Left ventricle myocardium inferior (tissue), 1 donor: ENCODE measurements around the gene GDPD3. TPM values are rescaled to one million over a fixed set of nuclear protein-coding genes. Genes with fewer than 3 reads are reported as not detected.
"Not testable (repeated sequence)": the region's sequence is repeated elsewhere in the genome, so short reads cannot be mapped to it uniquely, and the experiment has no call there.

Experiments
- DNase-seq: peaks from one replicate; pipeline ENCODE4 v3.0.0-alpha.2; 2020
- H3K27ac ChIP-seq: fragments of 200-600 bp; replicated peaks from 2 replicates; pipeline ENCODE4 v1.8.0; 2021
- H3K27me3 ChIP-seq: fragments of 200-600 bp; 2 replicates; pipeline ENCODE4 v1.8.0; 2021; ENCODE audit warnings: low read depth
- H3K36me3 ChIP-seq: fragments of 200-600 bp; 2 replicates; pipeline ENCODE4 v1.8.0; 2021
- H3K4me1 ChIP-seq: fragments of 200-600 bp; 2 replicates; pipeline ENCODE4 v1.8.0; 2021
- H3K4me3 ChIP-seq: fragments of 200-600 bp; 2 replicates; pipeline ENCODE4 v1.8.0; 2021; ENCODE audit warnings: mild to moderate bottlenecking, moderate library complexity
- H3K9me3 ChIP-seq: fragments of 200-600 bp; replicated peaks from 2 replicates; pipeline ENCODE4 v1.8.0; 2021
- intact Hi-C: fragments of 100-400 bp; cut with micrococcal nuclease; formaldehyde crosslinking; loops from one replicate; pipeline ENCODE4 v1.11.0; 2022
- total RNA-seq: library from RNA; stranded (reverse); fragmentation: NEBNext Ultra II Directional; extraction: Animal tissue kit (Norgen Biotek cat#: 25700); gene quantifications from one replicate; pipeline ENCODE4 v1.2.1, GENCODE V29; 2021
- TF ChIP-seq, protein P1 (sequence below): fragments of 200-600 bp; IDR thresholded peaks from 2 replicates; pipeline ENCODE4 v1.8.0; 2021; ENCODE audit warnings: antibody characterized with exemption, mild to moderate bottlenecking, borderline replicate concordance
- donor health status: DM: no; HTN: yes; CAD: no; lungs with severe emphysema.

GDPD3 gene
- total RNA-seq, 1 donor from 2014 or later, result 2.3 TPM

DNA sequence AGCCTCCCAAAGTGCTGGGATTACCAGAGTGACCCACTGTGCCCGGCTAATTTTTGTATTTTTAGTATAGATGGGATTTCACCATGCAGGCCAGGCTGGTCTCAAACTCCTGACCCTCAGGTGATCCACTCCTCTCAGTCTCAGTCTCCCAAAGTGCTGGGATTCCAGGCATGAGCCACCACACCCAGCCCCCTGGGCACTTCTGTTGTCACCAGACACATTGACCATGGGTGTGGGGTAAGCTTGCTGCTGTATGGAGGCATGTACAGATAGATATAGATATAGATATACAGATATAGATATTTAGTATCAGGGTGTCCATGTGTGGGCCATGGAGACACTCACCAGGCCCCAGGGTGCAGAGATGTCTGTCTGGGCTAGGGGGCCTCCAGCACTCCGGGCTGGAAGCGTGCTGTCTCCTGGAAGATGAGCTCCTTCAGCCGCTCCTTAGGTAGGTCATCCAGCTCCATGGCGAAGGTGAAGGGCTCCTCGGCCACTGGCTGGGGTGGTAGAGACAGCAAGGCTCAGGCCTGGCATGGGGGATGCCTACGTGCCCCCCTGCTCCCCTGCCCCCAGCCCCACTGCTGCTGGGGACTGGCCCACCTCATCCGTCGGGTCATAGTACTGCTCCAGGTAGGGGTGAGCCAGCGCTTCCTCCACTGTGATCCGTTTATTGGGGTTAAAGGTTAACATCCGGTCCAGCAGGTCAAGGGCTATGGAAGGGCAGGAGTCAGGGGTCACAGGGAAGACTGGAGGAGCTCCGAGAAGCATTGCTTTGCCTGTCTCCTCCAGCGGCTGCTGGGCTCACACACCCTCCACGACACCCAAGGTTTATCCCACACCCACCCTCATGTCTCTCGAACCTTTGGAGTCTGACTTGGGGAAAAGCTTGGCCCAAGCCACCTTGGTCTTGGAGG is 3.2 kb upstream of the GDPD3 start:
- H3K27me3 ChIP-seq, result no peaks in the 10 kb centered on the region
- TF ChIP-seq, protein P1, sequence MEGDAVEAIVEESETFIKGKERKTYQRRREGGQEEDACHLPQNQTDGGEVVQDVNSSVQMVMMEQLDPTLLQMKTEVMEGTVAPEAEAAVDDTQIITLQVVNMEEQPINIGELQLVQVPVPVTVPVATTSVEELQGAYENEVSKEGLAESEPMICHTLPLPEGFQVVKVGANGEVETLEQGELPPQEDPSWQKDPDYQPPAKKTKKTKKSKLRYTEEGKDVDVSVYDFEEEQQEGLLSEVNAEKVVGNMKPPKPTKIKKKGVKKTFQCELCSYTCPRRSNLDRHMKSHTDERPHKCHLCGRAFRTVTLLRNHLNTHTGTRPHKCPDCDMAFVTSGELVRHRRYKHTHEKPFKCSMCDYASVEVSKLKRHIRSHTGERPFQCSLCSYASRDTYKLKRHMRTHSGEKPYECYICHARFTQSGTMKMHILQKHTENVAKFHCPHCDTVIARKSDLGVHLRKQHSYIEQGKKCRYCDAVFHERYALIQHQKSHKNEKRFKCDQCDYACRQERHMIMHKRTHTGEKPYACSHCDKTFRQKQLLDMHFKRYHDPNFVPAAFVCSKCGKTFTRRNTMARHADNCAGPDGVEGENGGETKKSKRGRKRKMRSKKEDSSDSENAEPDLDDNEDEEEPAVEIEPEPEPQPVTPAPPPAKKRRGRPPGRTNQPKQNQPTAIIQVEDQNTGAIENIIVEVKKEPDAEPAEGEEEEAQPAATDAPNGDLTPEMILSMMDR, result no peak
- H3K27ac ChIP-seq, result no peak overlapping the region
- intact Hi-C loops, result no loop called here
- H3K36me3 ChIP-seq, result peaks cover 85% of the 10 kb centered on the region
- no peak overlapping the region for H3K4me3 ChIP-seq
- H3K4me1 ChIP-seq, result peaks cover 31% of the 10 kb centered on the region
- H3K9me3 ChIP-seq, result no peaks in the 10 kb centered on the region
- no peak for DNase-seq

DNA sequence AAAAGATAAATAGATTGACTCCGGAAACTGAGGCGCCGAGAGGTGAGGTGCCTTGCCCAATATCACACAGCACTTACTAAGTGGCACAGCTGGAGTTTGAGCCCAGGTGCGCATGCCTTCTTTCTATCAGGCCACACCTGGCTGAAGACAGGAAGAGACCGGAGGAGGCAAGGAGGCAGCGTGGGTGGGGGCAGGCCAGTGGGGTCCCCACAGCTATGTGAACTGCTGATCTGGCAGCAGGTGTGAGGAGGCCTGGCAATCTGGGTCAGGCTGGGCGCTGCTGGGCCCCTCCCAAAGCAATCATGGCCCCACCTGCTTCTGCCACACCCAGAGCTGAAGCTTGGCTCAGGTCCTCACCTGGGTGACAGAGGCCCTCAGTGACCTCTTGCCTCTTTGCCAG is 1.9 kb upstream of the GDPD3 start:
- DNase-seq, result no peak
- no peak overlapping the region for H3K27ac ChIP-seq
- peaks cover 88% of the 10 kb centered on the region for H3K36me3 ChIP-seq
- H3K4me1 ChIP-seq, result peaks cover 18% of the 10 kb centered on the region
- TF ChIP-seq, protein P1, result no peak
- no peaks in the 10 kb centered on the region for H3K27me3 ChIP-seq
- H3K4me3 ChIP-seq, result no peak overlapping the region
- intact Hi-C loops, result no loop called here
- H3K9me3 ChIP-seq, result no peaks in the 10 kb centered on the region

DNA sequence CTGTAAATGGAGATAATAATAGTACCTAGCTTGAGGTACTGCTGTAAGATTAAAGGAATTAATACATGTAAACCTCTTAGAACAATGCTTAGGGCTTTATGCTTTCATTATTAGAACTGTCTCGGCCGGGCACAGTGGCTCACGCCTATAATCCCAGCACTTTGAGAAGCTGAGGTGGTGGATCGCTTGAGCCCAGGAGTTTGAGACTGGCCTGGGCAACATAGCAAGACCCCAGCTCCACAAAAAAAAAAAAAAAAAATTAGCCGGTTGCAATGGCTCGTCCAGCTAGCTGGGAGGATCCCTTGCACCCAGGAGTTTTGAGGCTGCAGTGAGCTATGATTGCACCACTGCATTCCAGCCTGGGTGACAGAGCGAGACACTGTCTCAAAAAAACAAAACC is 1.5 kb upstream of the GDPD3 start:
- intact Hi-C loops, H3K27me3 ChIP-seq, H3K9me3 ChIP-seq, DNase-seq, H3K4me3 ChIP-seq, H3K27ac ChIP-seq: not testable (repeated sequence)
- Histone ChIP-seq H3K36me3 (peaks cover 89% of the 10 kb centered on the region), H3K4me1 (peaks cover 14% of the 10 kb centered on the region)

DNA sequence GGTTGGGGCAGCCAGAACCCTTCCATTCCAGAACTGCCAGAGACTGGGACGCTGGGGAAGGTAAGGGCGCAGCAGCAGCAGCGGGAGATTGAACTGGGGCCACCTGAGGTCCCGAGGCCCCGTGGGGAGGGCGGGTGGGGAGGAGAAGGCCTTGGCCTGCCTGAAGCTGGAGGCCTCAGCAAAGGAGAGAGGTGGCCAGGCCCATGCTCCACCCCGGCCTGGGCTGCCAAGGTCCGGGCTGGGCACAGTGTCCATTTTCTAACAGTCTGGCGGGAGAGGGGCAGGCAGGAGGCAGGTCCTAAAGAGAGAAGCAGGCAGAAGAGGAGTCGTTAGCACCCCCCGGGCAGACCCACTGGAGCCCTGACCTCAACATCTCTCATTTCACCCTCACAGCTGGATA is 1.1 kb upstream of the GDPD3 start:
- peaks cover 10% of the 10 kb centered on the region for H3K4me1 ChIP-seq
- H3K9me3 ChIP-seq, result no peaks in the 10 kb centered on the region
- TF ChIP-seq, protein P1, result no peak
- no peaks in the 10 kb centered on the region for H3K27me3 ChIP-seq
- no peak overlapping the region for H3K4me3 ChIP-seq
- DNase-seq, result no peak
- H3K36me3 ChIP-seq, result peaks cover 89% of the 10 kb centered on the region
- H3K27ac ChIP-seq, result no peak overlapping the region
- intact Hi-C loops, result no loop called here

DNA sequence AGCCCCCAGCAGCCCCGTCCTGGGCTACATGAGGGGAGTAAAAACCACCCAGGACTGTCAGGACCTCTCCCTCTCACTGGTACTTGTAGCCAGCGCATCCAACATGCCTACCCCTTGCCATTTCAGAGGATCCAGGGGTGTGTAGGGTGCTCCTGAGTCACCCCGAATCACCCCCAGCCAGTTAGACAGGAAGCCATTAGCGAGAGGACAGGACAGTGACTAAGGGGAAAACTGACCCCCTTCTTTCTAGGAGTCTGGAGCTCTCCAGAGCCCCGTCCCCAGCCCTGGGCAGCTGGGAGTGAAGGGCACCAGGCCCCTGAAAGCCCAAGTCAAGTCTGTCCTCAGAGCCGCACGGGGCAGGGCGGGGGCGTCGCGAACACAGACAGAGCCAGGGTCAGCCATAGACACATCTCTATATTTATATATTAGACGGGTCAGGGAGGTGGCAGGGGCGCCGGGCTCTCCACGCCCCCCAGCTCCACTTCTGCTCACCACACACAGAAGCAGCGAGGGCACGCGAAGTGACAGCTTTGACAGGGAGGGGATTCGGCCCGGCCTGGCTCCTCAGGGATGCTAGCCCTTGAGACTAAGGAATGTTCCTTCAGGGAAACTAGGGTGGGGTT is 485 bp upstream of the GDPD3 start:
- H3K4me3 ChIP-seq, result no peak overlapping the region
- DNase-seq, result no peak
- TF ChIP-seq, protein P1, result no peak
- no peak overlapping the region for H3K27ac ChIP-seq
- intact Hi-C loops, result no loop called here
- peaks cover 89% of the 10 kb centered on the region for H3K36me3 ChIP-seq
- peaks cover 9% of the 10 kb centered on the region for H3K4me1 ChIP-seq
- H3K9me3 ChIP-seq, result no peaks in the 10 kb centered on the region
- H3K27me3 ChIP-seq, result no peaks in the 10 kb centered on the region
